C4-2B (cell line): ENCODE measurements around the gene PLEKHA4.

ENCODE experiments used
- H3K27ac ChIP-seq: fragments of 450-650 bp; 2 replicates; pipeline ENCODE4 v1.5.1; 2017
- ZFX ChIP-seq: fragments of 450-650 bp; IDR thresholded peaks from 2 replicates; pipeline ENCODE4 v1.6.1; 2017
- TF ChIP-seq, protein P1 (sequence below): fragments of 450-650 bp; conservative IDR thresholded peaks from 2 replicates; pipeline ENCODE4 v1.5.1; 2017; ENCODE audit warnings: mild to moderate bottlenecking

PLEKHA4 gene

DNA sequence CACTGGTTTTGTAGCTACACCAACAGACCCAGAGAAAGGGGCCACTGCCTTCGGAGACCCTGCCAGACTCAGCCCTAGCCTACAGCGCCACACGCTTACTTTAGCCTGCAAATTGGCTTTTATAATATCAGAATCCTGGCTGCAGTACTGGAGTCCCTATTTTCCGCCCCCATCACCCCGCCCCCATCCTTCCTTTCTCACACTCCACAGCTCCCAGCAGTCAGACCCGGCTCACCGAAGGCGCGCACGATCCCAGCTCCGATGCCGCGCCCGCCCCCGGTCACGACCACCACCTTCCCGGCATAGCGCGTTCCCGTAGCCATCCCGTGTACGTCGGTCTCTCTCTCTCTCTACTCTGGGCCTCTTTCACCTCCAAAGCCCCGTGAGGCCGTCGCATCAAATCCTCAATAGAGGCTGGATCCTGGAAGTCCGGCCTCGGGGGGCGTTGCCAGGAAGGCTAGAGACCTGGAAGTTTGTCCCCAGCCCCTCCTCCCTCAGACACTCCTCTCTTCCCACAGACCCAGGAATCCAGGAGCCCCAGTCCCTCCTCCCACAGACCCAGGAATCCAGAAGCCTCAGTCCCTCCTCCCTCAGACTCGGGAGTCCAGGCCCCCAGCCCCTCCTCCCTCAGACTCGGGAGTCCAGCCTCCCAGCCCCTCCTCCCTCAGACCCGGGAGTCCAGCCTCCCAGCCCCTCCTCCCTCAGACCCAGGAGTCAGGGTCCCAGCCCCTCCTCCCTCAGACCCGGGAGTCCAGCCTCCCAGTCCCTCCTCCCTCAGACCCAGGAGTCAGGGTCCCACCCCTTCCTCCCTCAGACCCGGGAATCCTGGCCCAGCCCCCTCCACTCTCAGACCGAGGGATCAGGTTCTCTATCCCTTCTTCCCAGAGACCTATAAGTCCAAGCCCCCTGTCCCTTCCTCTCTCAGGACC, 32.1 kb downstream of the PLEKHA4 start, which contains the start of gene HSD17B14:
Gene HSD17B14 (minus strand): TSS at position 403 of the 929 bp plus-strand sequence. CDS start 80 bp downstream, at position 323.
- TF ChIP-seq, protein P1, sequence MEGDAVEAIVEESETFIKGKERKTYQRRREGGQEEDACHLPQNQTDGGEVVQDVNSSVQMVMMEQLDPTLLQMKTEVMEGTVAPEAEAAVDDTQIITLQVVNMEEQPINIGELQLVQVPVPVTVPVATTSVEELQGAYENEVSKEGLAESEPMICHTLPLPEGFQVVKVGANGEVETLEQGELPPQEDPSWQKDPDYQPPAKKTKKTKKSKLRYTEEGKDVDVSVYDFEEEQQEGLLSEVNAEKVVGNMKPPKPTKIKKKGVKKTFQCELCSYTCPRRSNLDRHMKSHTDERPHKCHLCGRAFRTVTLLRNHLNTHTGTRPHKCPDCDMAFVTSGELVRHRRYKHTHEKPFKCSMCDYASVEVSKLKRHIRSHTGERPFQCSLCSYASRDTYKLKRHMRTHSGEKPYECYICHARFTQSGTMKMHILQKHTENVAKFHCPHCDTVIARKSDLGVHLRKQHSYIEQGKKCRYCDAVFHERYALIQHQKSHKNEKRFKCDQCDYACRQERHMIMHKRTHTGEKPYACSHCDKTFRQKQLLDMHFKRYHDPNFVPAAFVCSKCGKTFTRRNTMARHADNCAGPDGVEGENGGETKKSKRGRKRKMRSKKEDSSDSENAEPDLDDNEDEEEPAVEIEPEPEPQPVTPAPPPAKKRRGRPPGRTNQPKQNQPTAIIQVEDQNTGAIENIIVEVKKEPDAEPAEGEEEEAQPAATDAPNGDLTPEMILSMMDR = peak; percentile 53
- TF ChIP-seq ZFX = no peak
- H3K27ac ChIP-seq = peak within 1 kb of the TSS; percentile 12

DNA sequence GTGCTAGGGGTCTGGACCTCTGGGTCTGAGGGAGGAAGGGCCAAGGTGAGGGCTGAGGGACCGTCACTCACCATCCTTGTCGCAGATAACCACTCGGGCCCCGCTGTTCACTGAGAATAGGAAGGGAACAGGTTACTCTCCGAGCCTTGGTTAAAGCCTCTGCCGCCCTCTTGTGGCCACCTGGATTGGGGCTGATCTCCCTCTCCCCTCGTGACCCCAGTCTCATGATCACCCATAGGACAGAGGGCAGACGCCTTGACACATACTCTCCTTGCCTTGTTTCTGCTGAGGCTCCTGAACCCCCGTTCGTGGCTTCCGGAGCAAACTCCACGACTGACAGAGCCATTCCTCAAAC, 32.7 kb downstream of the PLEKHA4 start:
- TF ChIP-seq, protein P1 = peak; percentile 74
- TF ChIP-seq ZFX = no peak
- H3K27ac ChIP-seq = peak overlapping the region; percentile 12

GRCh38 chr19:48833977-48834376, 34.4 kb downstream of the PLEKHA4 start:
- no peak overlapping the region for H3K27ac ChIP-seq
- TF ChIP-seq ZFX = no peak
- TF ChIP-seq, protein P1 = no peak

- H3K27ac ChIP-seq = no peak overlapping the region
- no peak for TF ChIP-seq ZFX
- TF ChIP-seq, protein P1 = no peak
These were observed 35.4 kb downstream of the PLEKHA4 start for GRCh38 chr19:48833049-48833448.

GRCh38 chr19:48830965-48831364, 37.5 kb downstream of the PLEKHA4 start:
- TF ChIP-seq ZFX = no peak
- TF ChIP-seq, protein P1 = no peak
- no peak overlapping the region for H3K27ac ChIP-seq

DNA sequence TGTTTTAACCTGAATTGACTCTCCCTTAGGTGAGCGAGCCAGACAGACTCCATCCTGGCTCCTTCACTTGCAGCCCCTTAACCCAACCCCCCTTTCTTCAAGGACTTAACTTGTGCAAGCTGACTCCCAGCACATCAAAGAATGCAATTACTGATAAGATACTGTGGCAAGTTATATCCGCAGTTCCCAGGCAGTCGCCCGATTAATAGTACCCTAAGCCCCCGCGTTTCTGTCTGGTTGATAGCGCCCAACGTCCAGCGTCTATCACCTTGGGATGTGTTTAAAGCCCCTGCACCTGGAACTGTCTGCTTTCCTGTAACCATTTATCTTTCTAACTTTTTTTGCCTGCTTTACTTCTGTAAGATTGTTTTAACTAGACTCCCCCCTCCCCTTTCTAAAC, 38.3 kb downstream of the PLEKHA4 start:
- no peak overlapping the region for H3K27ac ChIP-seq
- TF ChIP-seq, protein P1 = no peak
- no peak for TF ChIP-seq ZFX

DNA sequence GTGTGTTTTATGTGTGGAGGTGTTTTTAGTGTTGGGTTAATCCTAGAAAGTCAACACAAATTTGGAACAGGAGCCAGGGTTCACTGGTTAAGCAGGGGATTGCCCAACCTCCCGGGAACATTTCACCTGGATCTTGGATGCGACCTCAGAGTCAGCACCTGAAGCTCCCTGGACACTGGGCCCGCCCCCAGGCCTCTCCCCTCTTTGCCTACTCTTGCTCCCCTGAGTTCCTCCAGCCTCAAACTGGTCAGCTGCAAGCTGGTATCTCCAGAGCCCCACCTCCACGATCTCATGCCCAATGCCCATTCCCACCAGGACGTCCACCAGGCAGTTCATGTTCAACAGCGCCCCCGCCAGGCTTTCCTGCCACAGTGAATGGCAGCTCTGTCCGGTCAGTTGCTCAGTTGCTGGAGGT, 41.8 kb downstream of the PLEKHA4 start:
- peak overlapping the region; percentile 54 for H3K27ac ChIP-seq
- TF ChIP-seq, protein P1 = no peak; the same call in 1 of the 2 replicates
- no peak for TF ChIP-seq ZFX
